ENCODE results near the gene BICD1.

The BICD1 gene

DNA sequence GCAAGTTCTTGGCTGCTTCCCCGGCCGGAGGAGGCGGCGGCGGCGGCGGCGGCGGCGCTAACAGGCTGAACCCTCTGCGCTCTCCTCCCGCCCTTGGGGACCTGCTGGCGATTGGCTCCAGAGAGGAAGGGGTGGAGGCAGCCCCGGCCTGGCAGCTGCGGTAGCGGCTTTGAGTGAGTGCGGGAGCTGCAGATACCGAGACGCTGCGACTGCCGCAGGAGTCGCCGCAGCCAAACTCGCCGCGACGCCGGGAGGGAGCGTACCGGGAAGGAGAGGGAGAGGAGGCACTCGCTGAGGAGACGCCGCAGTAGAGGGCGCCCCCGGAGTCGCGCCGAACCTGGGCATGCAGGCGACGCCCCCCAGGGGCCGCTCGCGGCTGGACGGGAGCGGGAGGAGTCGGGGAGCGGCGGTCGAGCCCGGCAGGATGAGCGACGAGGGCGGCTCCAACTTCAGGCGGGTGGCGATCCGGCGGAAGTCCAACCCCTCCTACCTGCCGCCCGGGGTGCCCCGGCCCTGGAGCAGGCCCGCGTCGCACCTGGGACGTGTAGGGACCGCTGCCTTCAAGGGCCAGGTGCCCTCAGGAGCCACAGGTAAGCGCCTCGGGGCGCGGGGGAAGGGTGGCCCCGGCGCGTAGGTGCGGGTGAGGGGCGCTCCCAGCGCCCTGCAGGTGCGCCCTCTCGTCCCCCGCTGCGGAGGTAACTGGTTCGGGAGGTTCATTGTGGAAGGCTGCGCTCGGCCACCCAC lies 292.9 kb downstream of the BICD1 start, which contains the start of gene FGD4:
Gene FGD4 (plus strand): TSS at position 189 of the 744 bp plus-strand sequence.
- no peak within 1 kb of the TSS for H3K27ac ChIP-seq (ENCODE audit: low read depth, low read length)
- no peaks in the 10 kb centered on the region for H3K9me2 ChIP-seq (replicated peaks; ENCODE audit: control insufficient read depth, low read length)
- no peaks in the 10 kb centered on the region for H3K36me3 ChIP-seq (ENCODE audit: control insufficient read depth, low read length)
- H3K4me3 ChIP-seq (ENCODE audit: low read length): peak within 1 kb of the TSS; percentile 78
- no peak for TF ChIP-seq EZH2phosphoT487 (IDR thresholded peaks at IDR 0.05; ENCODE audit: borderline replicate concordance, low read length)
- TF ChIP-seq, protein P1, sequence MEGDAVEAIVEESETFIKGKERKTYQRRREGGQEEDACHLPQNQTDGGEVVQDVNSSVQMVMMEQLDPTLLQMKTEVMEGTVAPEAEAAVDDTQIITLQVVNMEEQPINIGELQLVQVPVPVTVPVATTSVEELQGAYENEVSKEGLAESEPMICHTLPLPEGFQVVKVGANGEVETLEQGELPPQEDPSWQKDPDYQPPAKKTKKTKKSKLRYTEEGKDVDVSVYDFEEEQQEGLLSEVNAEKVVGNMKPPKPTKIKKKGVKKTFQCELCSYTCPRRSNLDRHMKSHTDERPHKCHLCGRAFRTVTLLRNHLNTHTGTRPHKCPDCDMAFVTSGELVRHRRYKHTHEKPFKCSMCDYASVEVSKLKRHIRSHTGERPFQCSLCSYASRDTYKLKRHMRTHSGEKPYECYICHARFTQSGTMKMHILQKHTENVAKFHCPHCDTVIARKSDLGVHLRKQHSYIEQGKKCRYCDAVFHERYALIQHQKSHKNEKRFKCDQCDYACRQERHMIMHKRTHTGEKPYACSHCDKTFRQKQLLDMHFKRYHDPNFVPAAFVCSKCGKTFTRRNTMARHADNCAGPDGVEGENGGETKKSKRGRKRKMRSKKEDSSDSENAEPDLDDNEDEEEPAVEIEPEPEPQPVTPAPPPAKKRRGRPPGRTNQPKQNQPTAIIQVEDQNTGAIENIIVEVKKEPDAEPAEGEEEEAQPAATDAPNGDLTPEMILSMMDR (IDR thresholded peaks at IDR 0.05; ENCODE audit: low read depth, low read length, poor library complexity, severe bottlenecking): peak; percentile 77
- no peaks in the 10 kb centered on the region for H3K9me3 ChIP-seq (ENCODE audit: control insufficient read depth, insufficient read depth, low read length)
- H3K4me1 ChIP-seq (ENCODE audit: control insufficient read depth, low read length): peaks cover 23% of the 10 kb centered on the region
- peak within 1 kb of the TSS; percentile 73 for H3K4me2 ChIP-seq (ENCODE audit: low read length)
- H3K27me3 ChIP-seq (ENCODE audit: control insufficient read depth, low read length): peaks cover 6% of the 10 kb centered on the region; the same call in 1 of the 2 replicates
- no peaks in the 10 kb centered on the region for H4K20me1 ChIP-seq (ENCODE audit: control insufficient read depth, insufficient read depth, low read depth, low read length)
- H3K79me2 ChIP-seq (ENCODE audit: control insufficient read depth, low read length): no peaks in the 10 kb centered on the region
- H3F3A ChIP-seq (ENCODE audit: control insufficient read depth, insufficient read depth): peaks cover 9% of the 10 kb centered on the region; the same call in 1 of the 2 replicates

DNA sequence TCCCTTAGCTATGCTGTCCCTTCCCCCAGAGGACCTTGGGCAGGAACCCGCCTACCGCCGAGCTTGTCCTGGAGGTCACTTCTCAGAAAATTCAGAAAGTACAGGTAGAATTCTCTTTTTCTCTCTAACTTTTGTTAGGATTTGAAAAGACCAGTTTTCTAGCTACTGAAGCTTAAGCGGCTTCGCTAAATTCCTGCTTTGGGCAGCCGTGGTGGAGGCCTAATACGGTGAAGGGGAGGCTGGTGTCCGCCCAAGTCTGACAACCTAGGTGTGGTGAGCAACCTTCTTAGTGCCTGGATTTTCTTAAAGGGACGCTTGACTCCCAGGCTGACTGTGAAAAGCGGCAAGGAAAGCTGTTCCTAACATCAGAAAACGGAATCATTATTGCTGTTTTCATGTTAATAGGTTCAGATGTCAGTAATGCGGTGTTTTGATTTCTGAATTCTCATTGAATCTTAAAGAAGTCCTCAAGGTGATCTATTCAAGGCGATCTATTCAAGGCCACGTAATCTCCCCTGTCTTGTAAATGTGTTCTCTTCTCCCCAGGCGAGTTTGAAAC lies 293.5 kb downstream of the BICD1 start:
- Histone ChIP-seq H3K9me2 (replicated peaks; ENCODE audit: control insufficient read depth, low read length) (no peaks in the 10 kb centered on the region), H3K27me3 (ENCODE audit: control insufficient read depth, low read length) (peaks cover 6% of the 10 kb centered on the region; the same call in 1 of the 2 replicates), H3F3A (ENCODE audit: control insufficient read depth, insufficient read depth) (peaks cover 9% of the 10 kb centered on the region; the same call in 1 of the 2 replicates), H3K9me3 (ENCODE audit: control insufficient read depth, insufficient read depth, low read length) (no peaks in the 10 kb centered on the region), H3K4me3 (ENCODE audit: low read length) (peak overlapping the region; percentile 78), H4K20me1 (ENCODE audit: control insufficient read depth, insufficient read depth, low read depth, low read length) (no peaks in the 10 kb centered on the region), H3K79me2 (ENCODE audit: control insufficient read depth, low read length) (no peaks in the 10 kb centered on the region), H3K27ac (ENCODE audit: low read depth, low read length) (no peak overlapping the region), H3K4me1 (ENCODE audit: control insufficient read depth, low read length) (peaks cover 18% of the 10 kb centered on the region), H3K4me2 (ENCODE audit: low read length) (peak overlapping the region; percentile 73), H3K36me3 (ENCODE audit: control insufficient read depth, low read length) (no peaks in the 10 kb centered on the region)
- TF ChIP-seq EZH2phosphoT487 (IDR thresholded peaks at IDR 0.05; ENCODE audit: borderline replicate concordance, low read length): no peak
- TF ChIP-seq, protein P1 (IDR thresholded peaks at IDR 0.05; ENCODE audit: low read depth, low read length, poor library complexity, severe bottlenecking): no peak

DNA sequence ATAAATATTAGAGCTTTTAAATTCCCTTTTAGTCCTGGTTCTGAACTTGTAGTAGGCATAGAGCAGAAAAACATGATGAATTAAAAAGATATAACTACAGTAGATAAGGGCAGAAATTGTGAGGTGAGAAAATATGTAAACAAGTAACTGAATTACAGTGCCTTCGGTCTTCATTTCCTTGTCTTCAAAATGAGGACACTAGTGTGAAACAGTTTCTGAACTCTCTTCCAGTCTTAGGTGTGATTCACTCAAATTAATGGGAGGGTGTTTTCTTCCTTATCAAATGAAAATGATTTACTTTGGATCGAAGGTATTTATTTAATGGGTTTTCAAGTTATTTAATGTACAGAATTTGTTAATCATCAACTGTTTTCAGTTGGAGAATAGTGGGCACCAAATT lies 294.2 kb downstream of the BICD1 start:
- no peaks in the 10 kb centered on the region for H3K36me3 ChIP-seq (ENCODE audit: control insufficient read depth, low read length)
- peaks cover 6% of the 10 kb centered on the region; the same call in 1 of the 2 replicates for H3F3A ChIP-seq (ENCODE audit: control insufficient read depth, insufficient read depth)
- H3K9me2 ChIP-seq (replicated peaks; ENCODE audit: control insufficient read depth, low read length): no peaks in the 10 kb centered on the region
- no peak overlapping the region for H3K4me3 ChIP-seq (ENCODE audit: low read length)
- no peak overlapping the region for H3K4me2 ChIP-seq (ENCODE audit: low read length)
- no peaks in the 10 kb centered on the region for H3K9me3 ChIP-seq (ENCODE audit: control insufficient read depth, insufficient read depth, low read length)
- TF ChIP-seq, protein P1 (IDR thresholded peaks at IDR 0.05; ENCODE audit: low read depth, low read length, poor library complexity, severe bottlenecking): no peak
- TF ChIP-seq EZH2phosphoT487 (IDR thresholded peaks at IDR 0.05; ENCODE audit: borderline replicate concordance, low read length): no peak
- no peaks in the 10 kb centered on the region for H3K79me2 ChIP-seq (ENCODE audit: control insufficient read depth, low read length)
- no peaks in the 10 kb centered on the region for H4K20me1 ChIP-seq (ENCODE audit: control insufficient read depth, insufficient read depth, low read depth, low read length)
- H3K27ac ChIP-seq (ENCODE audit: low read depth, low read length): no peak overlapping the region
- H3K4me1 ChIP-seq (ENCODE audit: control insufficient read depth, low read length): peaks cover 15% of the 10 kb centered on the region
- peaks cover 6% of the 10 kb centered on the region; the same call in 1 of the 2 replicates for H3K27me3 ChIP-seq (ENCODE audit: control insufficient read depth, low read length)

All from DOHH2 (cell line).